ENCODE results near the gene SLC7A8.
A peak's percentile ranks its signal among the peaks of the same experiment; 100 is the strongest.

The SLC7A8 gene

DNA sequence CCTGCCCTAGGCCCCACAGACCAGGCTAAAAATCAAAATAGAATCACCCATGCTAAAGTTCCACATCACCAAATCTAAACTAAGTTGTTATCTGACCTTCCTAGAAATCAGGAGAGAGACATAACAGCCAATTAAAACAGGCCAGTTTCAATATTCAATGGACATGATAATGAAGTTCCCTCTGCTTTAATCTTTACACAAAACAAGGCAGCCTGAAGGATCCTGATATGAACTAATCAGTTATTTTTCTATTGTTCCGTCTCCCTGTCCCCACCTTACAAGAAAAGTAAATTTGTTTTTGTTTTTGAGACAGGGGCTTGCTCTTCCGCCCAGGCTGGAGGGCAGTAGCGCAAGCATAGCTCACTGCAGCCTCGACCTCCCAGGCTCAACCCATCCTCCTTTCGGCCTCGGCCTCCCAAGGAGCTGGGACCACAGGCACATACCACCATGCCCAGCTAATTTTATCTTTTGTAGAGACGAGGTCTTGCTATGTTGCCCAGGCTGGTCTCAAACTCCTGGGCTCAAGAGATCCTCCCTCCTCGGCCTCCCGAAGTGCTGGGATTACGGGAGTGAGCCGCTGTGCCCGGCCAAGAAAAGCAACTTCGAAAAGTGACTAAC lies 59.0 kb downstream of the SLC7A8 start:
- Histone ChIP-seq H3K4me1 (ENCODE audit: control insufficient read depth, insufficient read depth, low read length) (peaks cover 23% of the 10 kb centered on the region), H3K36me3 (ENCODE audit: control insufficient read depth, insufficient read depth, low read length) (peaks cover 4% of the 10 kb centered on the region), H3K27me3 (ENCODE audit: control insufficient read depth, insufficient read depth, low read length) (no peaks in the 10 kb centered on the region), H3K9me3 (ENCODE audit: control insufficient read depth, low read length) (no peaks in the 10 kb centered on the region), H3K9ac (ENCODE audit: low read length) (no peak overlapping the region), H3K4me3 (ENCODE audit: low read length) (no peak overlapping the region)

DNA sequence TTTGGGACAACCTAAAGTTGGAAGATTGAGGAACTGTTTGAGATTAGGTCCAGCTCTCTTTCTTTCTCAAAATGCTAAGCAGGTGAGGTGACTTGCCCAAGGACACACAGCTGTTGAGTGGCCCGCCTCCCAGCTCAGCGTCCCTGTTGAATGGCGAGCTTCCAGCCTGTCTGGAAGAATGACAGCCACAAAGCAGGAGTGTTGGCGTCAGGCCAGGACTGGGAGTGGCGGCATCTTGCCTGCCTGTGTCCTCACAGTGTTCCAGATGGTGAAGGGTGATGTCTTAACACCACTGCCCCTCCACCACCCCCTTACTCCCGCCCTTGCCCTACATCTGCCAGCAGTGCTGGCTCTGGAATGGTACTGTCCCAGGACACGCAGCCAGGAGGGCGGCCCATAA lies 60.0 kb downstream of the SLC7A8 start:
- peak overlapping the region; percentile 2 for H3K9ac ChIP-seq (ENCODE audit: low read length)
- H3K4me3 ChIP-seq (ENCODE audit: low read length), result no peak overlapping the region
- no peaks in the 10 kb centered on the region for H3K27me3 ChIP-seq (ENCODE audit: control insufficient read depth, insufficient read depth, low read length)
- peaks cover 23% of the 10 kb centered on the region for H3K4me1 ChIP-seq (ENCODE audit: control insufficient read depth, insufficient read depth, low read length)
- H3K9me3 ChIP-seq (ENCODE audit: control insufficient read depth, low read length), result no peaks in the 10 kb centered on the region
- H3K36me3 ChIP-seq (ENCODE audit: control insufficient read depth, insufficient read depth, low read length), result no peaks in the 10 kb centered on the region

DNA sequence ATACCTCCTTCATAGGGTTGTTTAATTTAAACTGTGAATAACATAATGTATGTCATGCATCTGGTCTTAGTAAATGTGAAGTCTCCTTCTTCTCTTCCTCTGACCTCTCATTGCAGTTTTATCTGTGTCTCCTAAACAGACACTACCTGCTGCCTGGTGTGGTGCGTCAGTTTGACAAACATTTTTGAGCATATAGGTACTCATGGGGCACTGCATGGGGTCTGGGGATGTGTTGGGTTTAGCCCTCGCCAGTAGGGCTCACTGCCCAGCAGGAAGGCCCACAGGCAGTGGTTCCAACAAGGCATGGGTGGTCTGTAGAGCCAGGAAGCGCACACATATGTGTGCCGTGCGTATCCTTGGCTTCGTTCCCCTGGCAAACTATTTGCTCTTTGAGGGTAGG lies 61.4 kb downstream of the SLC7A8 start:
- H3K4me3 ChIP-seq (ENCODE audit: low read length), result no peak overlapping the region

DNA sequence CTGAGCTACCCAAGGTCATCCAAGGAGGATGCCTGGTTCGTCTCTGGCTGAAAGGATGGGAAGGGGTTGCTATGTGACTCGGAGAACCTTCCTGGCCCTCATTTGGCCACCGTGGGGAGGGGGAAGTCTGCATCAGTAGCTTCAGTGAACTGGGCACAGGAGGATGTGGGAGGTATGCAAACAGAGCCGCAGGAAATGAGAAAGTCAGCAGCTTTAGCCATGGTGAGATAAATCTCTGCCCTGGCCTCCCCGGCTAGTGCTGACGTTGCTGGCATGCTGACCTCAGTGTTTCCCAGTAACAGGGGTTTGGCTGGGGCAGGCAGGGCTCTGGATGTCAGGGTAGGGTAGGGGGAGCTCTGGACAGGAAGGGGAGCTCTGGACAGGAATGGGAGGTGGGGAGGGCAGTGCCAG lies 62.1 kb downstream of the SLC7A8 start:
- H3K4me1 ChIP-seq (ENCODE audit: control insufficient read depth, insufficient read depth, low read length), result peaks cover 23% of the 10 kb centered on the region
- peaks cover 4% of the 10 kb centered on the region for H3K27me3 ChIP-seq (ENCODE audit: control insufficient read depth, insufficient read depth, low read length)
- no peaks in the 10 kb centered on the region for H3K9me3 ChIP-seq (ENCODE audit: control insufficient read depth, low read length)
- H3K36me3 ChIP-seq (ENCODE audit: control insufficient read depth, insufficient read depth, low read length), result no peaks in the 10 kb centered on the region
- no peak overlapping the region for H3K9ac ChIP-seq (ENCODE audit: low read length)
- no peak overlapping the region for H3K4me3 ChIP-seq (ENCODE audit: low read length)

More for the DNA sequence above, 61.4 kb downstream of the SLC7A8 start:
- peaks cover 23% of the 10 kb centered on the region for H3K4me1 ChIP-seq (ENCODE audit: control insufficient read depth, insufficient read depth, low read length)
- H3K36me3 ChIP-seq (ENCODE audit: control insufficient read depth, insufficient read depth, low read length), result no peaks in the 10 kb centered on the region
- no peaks in the 10 kb centered on the region for H3K9me3 ChIP-seq (ENCODE audit: control insufficient read depth, low read length)
- H3K27me3 ChIP-seq (ENCODE audit: control insufficient read depth, insufficient read depth, low read length), result peaks cover 2% of the 10 kb centered on the region
- H3K9ac ChIP-seq (ENCODE audit: low read length), result no peak overlapping the region

DNA sequence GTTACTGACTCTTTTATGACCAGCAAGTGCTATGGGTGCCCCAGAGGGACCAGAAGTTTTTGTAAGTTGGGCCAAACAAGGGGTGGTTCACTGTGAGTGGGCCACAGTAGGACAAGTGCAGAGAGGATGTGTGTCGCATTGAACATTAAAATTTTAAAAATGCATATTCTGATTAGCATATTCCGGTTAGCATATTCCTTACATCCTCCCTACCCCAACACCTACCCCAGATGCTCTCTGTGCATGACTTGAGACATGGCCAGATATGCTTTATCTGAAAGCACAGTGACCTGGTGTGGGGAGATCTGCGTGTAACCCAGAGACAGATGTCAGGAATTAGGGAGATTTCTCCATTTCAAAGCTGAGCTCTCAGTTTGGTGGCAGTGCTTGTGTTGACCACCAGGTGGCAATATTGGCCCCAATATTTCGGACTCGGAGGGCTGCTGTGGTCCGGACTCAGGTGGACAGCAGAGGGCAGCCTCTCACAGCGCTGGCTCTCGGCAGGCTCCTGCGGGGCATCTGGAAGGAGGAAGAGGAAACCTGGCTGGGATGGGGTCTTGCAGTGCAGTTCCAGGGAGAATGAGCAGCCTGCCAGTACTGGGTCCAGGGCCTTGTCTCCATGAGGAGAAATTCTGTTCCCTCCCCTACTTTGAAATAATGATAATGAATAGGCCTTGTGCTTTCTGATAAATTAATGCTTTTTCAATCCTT lies 62.8 kb downstream of the SLC7A8 start:
- peaks cover 23% of the 10 kb centered on the region for H3K4me1 ChIP-seq (ENCODE audit: control insufficient read depth, insufficient read depth, low read length)
- peaks cover 4% of the 10 kb centered on the region for H3K27me3 ChIP-seq (ENCODE audit: control insufficient read depth, insufficient read depth, low read length)
- no peaks in the 10 kb centered on the region for H3K36me3 ChIP-seq (ENCODE audit: control insufficient read depth, insufficient read depth, low read length)
- no peaks in the 10 kb centered on the region for H3K9me3 ChIP-seq (ENCODE audit: control insufficient read depth, low read length)
- no peak overlapping the region for H3K4me3 ChIP-seq (ENCODE audit: low read length)
- H3K9ac ChIP-seq (ENCODE audit: low read length), result no peak overlapping the region

DNA sequence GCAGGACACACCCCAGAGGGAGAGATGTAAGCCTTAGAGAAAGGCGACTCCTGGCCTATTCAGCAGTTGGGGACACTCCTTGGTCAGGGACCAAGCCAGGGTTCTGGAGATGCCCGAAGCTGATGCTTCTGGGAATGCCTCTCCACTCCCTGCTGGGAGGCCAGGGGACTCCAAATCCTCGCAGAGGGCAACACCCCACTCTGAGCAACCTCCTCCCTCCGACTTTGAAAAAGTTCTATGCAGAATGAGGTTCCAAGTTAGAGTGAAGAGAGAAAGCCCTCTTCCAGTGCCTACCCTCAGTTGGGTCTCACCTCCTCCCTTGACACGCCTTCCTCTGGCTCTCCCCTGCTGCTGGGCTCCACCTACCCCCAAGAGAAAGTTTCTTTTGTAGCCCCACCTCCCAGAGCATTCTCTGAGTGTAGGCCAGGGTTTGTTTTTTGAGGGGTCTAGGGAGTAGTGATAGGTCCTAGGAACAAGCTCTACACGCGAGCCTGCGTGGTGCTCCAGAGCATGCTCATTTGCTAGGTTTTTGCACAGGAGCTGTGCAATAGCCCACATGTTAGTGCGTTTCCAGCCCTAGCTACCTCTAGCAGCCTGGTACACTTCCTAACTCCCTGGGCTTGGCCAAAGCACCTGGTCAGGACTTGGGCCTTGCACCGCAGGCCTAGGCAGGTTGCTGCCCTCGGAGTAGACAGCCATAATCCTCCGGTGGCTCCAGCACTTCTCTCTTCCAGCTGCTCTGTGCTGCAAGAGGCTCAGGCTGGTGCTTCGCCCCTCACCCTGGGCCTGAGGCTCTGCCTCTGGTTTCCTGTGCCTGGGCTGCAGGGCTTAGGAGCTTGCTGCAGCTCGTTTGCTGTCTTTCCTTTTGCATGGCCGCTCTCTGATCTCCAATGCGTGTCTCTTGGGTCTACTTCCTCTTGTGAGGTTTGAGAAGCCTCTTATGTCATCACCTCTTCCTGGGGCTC lies 63.8 kb downstream of the SLC7A8 start:
- Histone ChIP-seq H3K4me1 (ENCODE audit: control insufficient read depth, insufficient read depth, low read length) (peaks cover 23% of the 10 kb centered on the region), H3K27me3 (ENCODE audit: control insufficient read depth, insufficient read depth, low read length) (peaks cover 7% of the 10 kb centered on the region), H3K36me3 (ENCODE audit: control insufficient read depth, insufficient read depth, low read length) (no peaks in the 10 kb centered on the region), H3K9me3 (ENCODE audit: control insufficient read depth, low read length) (no peaks in the 10 kb centered on the region), H3K4me3 (ENCODE audit: low read length) (no peak overlapping the region), H3K9ac (ENCODE audit: low read length) (no peak overlapping the region)

DNA sequence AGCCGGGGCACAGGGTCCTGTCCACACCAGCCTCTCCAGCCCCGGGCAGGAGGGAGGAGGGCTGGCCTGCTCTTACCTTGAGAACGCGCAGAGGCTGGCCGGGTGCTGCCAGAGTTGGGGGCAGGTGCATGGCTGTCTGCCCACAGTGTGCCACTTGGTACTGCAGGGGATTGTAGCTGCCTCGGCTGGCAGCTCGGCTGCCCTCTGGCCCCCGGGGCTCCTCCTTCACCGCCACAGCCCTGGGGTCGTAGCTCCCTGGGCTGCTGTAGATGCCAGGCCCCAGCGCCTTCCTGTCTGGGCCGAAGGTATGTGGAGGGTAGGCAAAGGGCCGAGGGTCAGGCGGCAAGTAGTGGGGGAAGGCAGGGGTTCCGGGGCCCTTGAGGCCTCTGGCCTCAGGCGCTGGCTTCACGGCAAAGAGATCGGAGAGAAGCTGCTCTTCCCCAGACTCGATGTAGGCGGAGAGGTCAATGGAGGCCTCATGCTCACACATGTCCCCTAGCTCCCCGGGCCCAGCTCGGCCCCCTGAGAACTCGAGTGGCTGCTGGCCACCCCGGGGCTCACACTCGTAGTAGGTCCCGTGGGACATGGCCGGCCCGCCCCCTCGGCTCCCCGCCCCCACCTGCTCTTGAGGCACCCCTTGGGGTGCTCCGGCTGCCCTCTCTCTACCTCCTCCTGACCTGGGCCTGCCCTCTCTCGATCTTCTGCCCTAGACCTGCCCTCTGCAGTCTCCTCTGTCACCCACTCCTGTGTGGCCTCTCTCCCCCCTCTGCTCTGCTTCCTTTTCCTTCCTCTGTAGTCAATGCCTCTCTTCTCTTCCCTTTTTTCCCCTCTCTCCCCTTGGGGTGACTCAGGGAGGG lies 64.7 kb downstream of the SLC7A8 start, which contains the start of gene CEBPE:
CEBPE (minus strand) TSS at position 750 of the 857 bp plus-strand sequence; CDS start at position 586, 164 bp downstream.
- Histone ChIP-seq H3K4me3 (ENCODE audit: low read length) (no peak within 1 kb of the TSS), H3K27me3 (ENCODE audit: control insufficient read depth, insufficient read depth, low read length) (peaks cover 16% of the 10 kb centered on the region), H3K9me3 (ENCODE audit: control insufficient read depth, low read length) (no peaks in the 10 kb centered on the region), H3K9ac (ENCODE audit: low read length) (no peak within 1 kb of the TSS), H3K4me1 (ENCODE audit: control insufficient read depth, insufficient read depth, low read length) (peaks cover 19% of the 10 kb centered on the region), H3K36me3 (ENCODE audit: control insufficient read depth, insufficient read depth, low read length) (no peaks in the 10 kb centered on the region)

DNA sequence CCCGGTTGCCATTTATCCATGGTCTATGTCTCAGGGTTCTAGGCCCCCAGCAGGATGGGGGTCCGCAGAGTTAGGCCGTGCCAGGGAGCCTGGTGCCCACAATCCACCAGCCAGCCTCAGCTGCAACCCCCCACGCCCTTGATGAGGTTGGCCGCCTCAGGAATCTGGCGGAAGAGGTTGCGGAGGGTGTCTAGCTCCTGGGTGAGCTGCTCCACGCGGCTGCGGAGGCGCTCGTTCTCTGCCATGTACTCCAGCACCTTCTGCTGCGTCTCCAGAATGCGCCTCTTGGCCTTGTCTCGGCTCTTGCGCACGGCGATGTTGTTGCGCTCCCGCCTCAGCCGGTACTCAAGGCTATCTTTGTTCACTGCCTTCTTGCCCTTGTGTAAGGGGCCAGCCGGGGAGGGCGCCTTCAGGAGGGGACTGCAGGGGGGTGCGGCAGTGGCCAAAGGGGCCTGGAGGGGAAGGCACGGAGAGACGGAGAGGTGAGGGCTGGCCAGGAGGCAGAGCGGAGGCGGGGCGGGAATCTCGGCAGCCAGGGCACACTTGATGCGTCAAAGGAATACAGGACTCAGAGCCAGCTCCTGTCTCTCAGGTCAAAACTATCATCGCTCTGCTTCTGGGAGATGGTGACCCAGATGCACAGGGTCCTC lies 66.0 kb downstream of the SLC7A8 start:
- Histone ChIP-seq H3K27me3 (ENCODE audit: control insufficient read depth, insufficient read depth, low read length) (peaks cover 22% of the 10 kb centered on the region), H3K9ac (ENCODE audit: low read length) (no peak overlapping the region), H3K36me3 (ENCODE audit: control insufficient read depth, insufficient read depth, low read length) (no peaks in the 10 kb centered on the region), H3K9me3 (ENCODE audit: control insufficient read depth, low read length) (no peaks in the 10 kb centered on the region), H3K4me3 (ENCODE audit: low read length) (no peak overlapping the region), H3K4me1 (ENCODE audit: control insufficient read depth, insufficient read depth, low read length) (peaks cover 14% of the 10 kb centered on the region)

DNA sequence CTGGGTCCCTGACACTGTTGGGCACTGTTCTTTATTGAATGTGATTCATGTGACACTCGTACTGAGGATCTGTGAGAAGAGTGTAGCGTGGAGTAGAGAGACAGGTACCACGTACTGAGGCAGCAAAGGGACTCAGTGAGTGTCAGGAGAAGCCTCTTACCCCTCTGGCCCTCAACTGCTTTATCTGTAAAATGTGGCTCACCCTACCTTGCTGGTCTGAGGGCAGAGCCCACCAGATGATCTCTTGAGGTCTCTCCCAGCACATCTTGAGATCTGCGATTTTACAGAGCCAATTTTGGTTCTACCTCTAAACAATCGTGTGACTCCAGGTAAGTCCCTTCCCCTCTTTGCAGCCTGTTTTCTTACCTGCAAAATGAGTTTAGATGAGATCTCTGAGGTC lies 67.5 kb downstream of the SLC7A8 start:
- Histone ChIP-seq H3K9ac (ENCODE audit: low read length) (no peak overlapping the region), H3K9me3 (ENCODE audit: control insufficient read depth, low read length) (no peaks in the 10 kb centered on the region), H3K36me3 (ENCODE audit: control insufficient read depth, insufficient read depth, low read length) (no peaks in the 10 kb centered on the region), H3K4me1 (ENCODE audit: control insufficient read depth, insufficient read depth, low read length) (peaks cover 5% of the 10 kb centered on the region), H3K4me3 (ENCODE audit: low read length) (no peak overlapping the region), H3K27me3 (ENCODE audit: control insufficient read depth, insufficient read depth, low read length) (peaks cover 34% of the 10 kb centered on the region)

DNA sequence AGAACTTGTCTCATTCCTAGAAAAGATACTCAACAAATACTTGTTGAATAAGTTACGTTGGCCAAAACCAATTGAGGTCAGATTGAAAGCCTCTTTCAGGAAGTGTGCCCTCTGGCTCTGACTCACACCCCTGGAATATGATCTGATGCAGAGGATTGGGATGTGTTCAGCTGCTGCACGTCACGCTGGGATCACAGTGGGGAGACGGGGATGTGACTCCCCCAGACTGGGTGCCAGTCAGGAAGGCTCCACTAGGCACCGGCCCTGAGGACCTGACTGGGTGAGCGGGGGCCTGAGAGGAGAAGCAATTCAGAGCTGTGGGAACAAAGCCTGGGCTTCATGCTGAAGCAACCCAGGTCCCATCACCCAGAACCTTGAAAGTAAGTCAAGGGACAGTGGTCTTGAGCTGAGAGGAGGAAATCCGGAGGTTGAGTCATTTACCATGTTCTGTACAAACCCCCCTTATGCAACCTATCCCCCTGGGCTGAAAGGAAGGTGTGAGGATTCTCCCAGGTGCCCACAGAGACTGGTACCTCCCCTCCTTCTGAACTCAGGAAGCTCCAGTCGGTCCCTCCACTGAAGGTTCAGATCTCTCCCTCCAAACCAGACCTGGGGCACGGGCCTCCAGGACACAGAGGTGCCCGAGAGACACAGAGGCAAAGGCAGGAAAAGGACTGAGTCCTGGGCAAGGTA lies 68.3 kb downstream of the SLC7A8 start:
- H3K4me1 ChIP-seq (ENCODE audit: control insufficient read depth, insufficient read depth, low read length), result peaks cover 4% of the 10 kb centered on the region
- H3K9me3 ChIP-seq (ENCODE audit: control insufficient read depth, low read length), result no peaks in the 10 kb centered on the region
- no peak overlapping the region for H3K9ac ChIP-seq (ENCODE audit: low read length)
- peaks cover 35% of the 10 kb centered on the region for H3K27me3 ChIP-seq (ENCODE audit: control insufficient read depth, insufficient read depth, low read length)
- H3K4me3 ChIP-seq (ENCODE audit: low read length), result no peak overlapping the region
- H3K36me3 ChIP-seq (ENCODE audit: control insufficient read depth, insufficient read depth, low read length), result no peaks in the 10 kb centered on the region

Measured in mucosa of stomach (tissue), 1 donor.